Mucosa of descending colon (tissue), 3 donors: ENCODE data around the gene MICAL3. TPM values are rescaled to one million over a fixed set of nuclear protein-coding genes. Genes with fewer than 3 reads are reported as not detected.

Source experiments
- ATAC-seq: fragments of 200-7000 bp; cut with Tn5 transposase; one replicate; pipeline ENCODE4 v1.9.1; 2020; ENCODE audit warnings: mild to moderate bottlenecking, moderate library complexity
- DNase-seq, 3 donors: peaks; one replicate each; pipeline ENCODE4 v3.0.0-alpha.2; 2020
- H3K36me3 ChIP-seq: fragments of 200-600 bp; one replicate; pipeline ENCODE4 v1.8.0; 2021; ENCODE audit warnings: low read depth, mild to moderate bottlenecking
- H3K4me1 ChIP-seq: fragments of 200-600 bp; one replicate; pipeline ENCODE4 v1.8.0; 2021; ENCODE audit warnings: low read depth, mild to moderate bottlenecking
- H3K4me3 ChIP-seq: fragments of 200-600 bp; one replicate; pipeline ENCODE4 v1.8.0; 2021; ENCODE audit warnings: mild to moderate bottlenecking
- H3K9me3 ChIP-seq: fragments of 200-600 bp; one replicate; pipeline ENCODE4 v1.8.0; 2021; ENCODE audit warnings: mild to moderate bottlenecking
- CTCF ChIP-seq: fragments of 200-600 bp; IDR thresholded peaks from one replicate; pipeline ENCODE4 v1.8.0; 2022; ENCODE audit warnings: antibody characterized with exemption, mild to moderate bottlenecking
- intact Hi-C, 2 donors: fragments of 100-400 bp; cut with DNase I in 1 of 2; cut with micrococcal nuclease in 1 of 2; formaldehyde crosslinking; loops; one replicate each; pipeline versions ENCODE4 v1.11.0 to v1.11.1; 2022; cut with DNase I, micrococcal nuclease
- total RNA-seq, 3 donors: library from RNA; stranded (reverse); fragmentation: NEBNext Ultra II Directional in 2 of 3; extraction: Animal tissue kit (Norgen Biotek cat#: 25700) in 2 of 3; gene quantifications; one replicate each; pipeline versions ENCODE4 v1.2.1 to v1.2.4, GENCODE V29; 2021 to 2023
- donor health status: DM: no; HTN: no; CAD: no; lungs with moderate emphysema.
- donor health status: DM: no; HTN: no; CAD: no.
- donor health status: DM: no; HTN: yes; CAD: no.

MICAL3 gene
- total RNA-seq, 3 donors from 2014 or later = 75.8 to 135 (median 129) TPM

DNA sequence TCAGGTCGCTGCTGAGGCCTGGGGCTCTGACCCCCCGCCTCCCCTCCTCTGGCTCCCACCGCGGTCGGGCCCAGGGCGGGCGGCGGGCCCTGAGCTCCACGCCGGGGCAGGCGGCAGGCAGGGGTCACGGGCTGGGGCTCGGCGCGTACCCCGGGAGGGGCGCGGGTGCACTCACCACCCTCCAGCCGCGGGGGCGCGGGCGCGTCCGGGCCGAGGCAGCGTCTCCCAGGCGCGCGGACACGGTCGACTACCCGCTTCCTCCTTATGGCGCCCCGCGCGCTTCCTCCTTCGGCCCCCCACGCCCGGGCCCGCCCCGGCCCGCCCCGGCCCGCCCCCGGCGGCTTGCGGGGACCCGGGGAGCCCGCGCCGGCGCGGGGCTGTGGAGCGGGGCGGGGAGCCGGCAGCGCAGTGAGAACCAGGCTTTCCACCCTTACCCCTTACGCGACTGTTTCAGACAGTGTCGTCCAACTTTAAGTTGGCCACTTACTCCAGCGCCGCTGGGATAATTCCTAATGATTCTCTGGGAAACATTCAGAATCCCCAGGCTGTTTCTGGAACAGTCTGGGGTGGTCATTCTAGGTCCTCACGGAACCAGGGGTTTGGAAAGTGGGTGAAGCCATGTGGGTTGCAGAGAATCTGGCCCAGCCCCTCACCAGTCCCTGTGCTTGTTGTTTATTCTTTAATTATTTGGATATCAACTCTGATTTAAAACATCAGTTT is 250.0 kb downstream of the MICAL3 start, which contains the start of gene BID:
Gene BID (minus strand): TSS at position 264 of the 720 bp plus-strand sequence. CDS start 24,353 bp downstream, outside the sequence.
- DNase-seq = peak; percentile 75 to 86 (median 80)
- intact Hi-C loops = no loop called here
- TF ChIP-seq CTCF = no peak

GRCh38 chr22:17773606-17774205 is 250.7 kb downstream of the MICAL3 start:
- Histone ChIP-seq H3K4me3 (peak overlapping the region; percentile 80), H3K36me3 (no peaks in the 10 kb centered on the region), H3K4me1 (peaks cover 26% of the 10 kb centered on the region), H3K9me3 (no peaks in the 10 kb centered on the region)
- peak; percentile 62 to 82 (median 74) for DNase-seq
- ATAC-seq = peak; percentile 68
- no peak for TF ChIP-seq CTCF
- intact Hi-C loops = no loop called here

More for the DNA sequence above, 250.0 kb downstream of the MICAL3 start, which contains the start of gene BID:
- peak within 1 kb of the TSS; percentile 80 for H3K4me3 ChIP-seq
- no peaks in the 10 kb centered on the region for H3K9me3 ChIP-seq
- H3K4me1 ChIP-seq = peaks cover 22% of the 10 kb centered on the region
- peak; percentile 73 for ATAC-seq
- H3K36me3 ChIP-seq = no peaks in the 10 kb centered on the region

- H3K4me3 ChIP-seq = peak overlapping the region; percentile 80
- DNase-seq = no peak
- no peaks in the 10 kb centered on the region for H3K9me3 ChIP-seq
- no peaks in the 10 kb centered on the region for H3K36me3 ChIP-seq
- intact Hi-C loops = no loop called here
- no peak for TF ChIP-seq CTCF
- H3K4me1 ChIP-seq = peaks cover 30% of the 10 kb centered on the region
- peak; percentile 1 for ATAC-seq
Observed at GRCh38 chr22:17772958-17773605, 251.3 kb downstream of the MICAL3 start.

DNA sequence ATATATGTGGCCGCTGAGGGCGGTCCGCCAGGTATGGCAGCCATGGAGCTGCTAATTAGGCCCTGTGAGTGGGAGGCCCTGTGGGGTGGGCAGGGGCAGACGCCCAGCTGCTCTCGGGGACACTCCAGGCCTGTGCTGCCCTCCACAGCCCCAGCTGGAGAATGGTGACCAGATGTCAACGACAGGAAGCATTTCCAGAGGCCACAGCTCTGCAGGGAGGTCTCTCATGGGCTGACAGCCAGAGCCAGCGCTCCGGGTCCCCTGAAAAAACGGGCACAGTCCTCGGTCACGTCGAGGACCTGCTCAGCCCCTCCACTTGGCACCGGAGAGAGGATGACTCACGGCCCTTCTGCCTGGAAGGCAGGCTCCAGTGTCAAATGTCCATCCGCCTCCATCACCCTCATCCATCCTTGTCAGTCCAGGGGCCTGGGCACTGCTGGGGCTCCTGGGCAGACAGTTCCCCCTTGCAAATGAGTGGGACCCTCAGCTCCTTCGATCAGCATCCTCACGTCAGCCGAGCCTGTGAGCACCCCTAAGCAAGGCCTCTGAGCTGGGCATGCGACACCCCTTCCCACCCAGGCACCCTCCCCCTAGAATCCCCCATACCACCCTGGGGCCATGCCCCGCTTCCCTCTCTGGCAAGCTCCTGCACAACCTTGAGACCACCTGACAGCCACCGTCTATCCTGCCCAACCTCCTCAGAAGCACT is 252.0 kb downstream of the MICAL3 start:
- H3K4me1 ChIP-seq = peaks cover 35% of the 10 kb centered on the region
- TF ChIP-seq CTCF = no peak
- H3K36me3 ChIP-seq = no peaks in the 10 kb centered on the region
- H3K9me3 ChIP-seq = no peaks in the 10 kb centered on the region
- DNase-seq (no peak), ATAC-seq (no peak)
- no peak overlapping the region for H3K4me3 ChIP-seq
- intact Hi-C loops = no loop called here
